Upper lobe of left lung (tissue), 4 donors: Measurements from ENCODE around the gene CCDC86.

ENCODE experiments used
- EP300 ChIP-seq, 4 donors: sonication (generic); formaldehyde crosslinking; IDR thresholded peaks; one replicate each; pipeline ENCODE4 v1.5.1; 2017; ENCODE audit warnings: antibody characterized with exemption in 4 of 4, control low read depth in 2 of 4
- POLR2A ChIP-seq, 4 donors: fragments of 450-650 bp; IDR thresholded peaks; one replicate each; pipeline ENCODE4 v1.5.1; 2016 to 2017; ENCODE audit warnings: antibody characterized with exemption in 4 of 4, mild to moderate bottlenecking in 2 of 4
- POLR2AphosphoS5 ChIP-seq, 2 donors: sonication (generic); formaldehyde crosslinking; IDR thresholded peaks; one replicate each; pipeline ENCODE4 v1.5.1; 2017; ENCODE audit warnings: antibody characterized with exemption in 2 of 2
- TF ChIP-seq, protein P1 (sequence below), 6 experiments: fragments of 450-650 bp in 4 of 6; fragments of 200-600 bp in 2 of 6; sonication (generic) in 2 of 6; IDR thresholded peaks; one replicate each; pipeline ENCODE4 v1.5.1; 2016 to 2019; ENCODE audit warnings: antibody characterized with exemption in 6 of 6

- TF ChIP-seq, protein P1, sequence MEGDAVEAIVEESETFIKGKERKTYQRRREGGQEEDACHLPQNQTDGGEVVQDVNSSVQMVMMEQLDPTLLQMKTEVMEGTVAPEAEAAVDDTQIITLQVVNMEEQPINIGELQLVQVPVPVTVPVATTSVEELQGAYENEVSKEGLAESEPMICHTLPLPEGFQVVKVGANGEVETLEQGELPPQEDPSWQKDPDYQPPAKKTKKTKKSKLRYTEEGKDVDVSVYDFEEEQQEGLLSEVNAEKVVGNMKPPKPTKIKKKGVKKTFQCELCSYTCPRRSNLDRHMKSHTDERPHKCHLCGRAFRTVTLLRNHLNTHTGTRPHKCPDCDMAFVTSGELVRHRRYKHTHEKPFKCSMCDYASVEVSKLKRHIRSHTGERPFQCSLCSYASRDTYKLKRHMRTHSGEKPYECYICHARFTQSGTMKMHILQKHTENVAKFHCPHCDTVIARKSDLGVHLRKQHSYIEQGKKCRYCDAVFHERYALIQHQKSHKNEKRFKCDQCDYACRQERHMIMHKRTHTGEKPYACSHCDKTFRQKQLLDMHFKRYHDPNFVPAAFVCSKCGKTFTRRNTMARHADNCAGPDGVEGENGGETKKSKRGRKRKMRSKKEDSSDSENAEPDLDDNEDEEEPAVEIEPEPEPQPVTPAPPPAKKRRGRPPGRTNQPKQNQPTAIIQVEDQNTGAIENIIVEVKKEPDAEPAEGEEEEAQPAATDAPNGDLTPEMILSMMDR (IDR thresholded peaks at IDR 0.05) = no peak
- TF ChIP-seq POLR2AphosphoS5 (IDR thresholded peaks at IDR 0.05) = no peak
- TF ChIP-seq POLR2A (IDR thresholded peaks at IDR 0.05) = no peak
- TF ChIP-seq EP300 (IDR thresholded peaks at IDR 0.05) = no peak
Observed at GRCh38 chr11:60862171-60862570, 20.3 kb downstream of the CCDC86 start.
